ENCODE data around the gene MBOAT2. TPM values are rescaled to one million over a fixed set of nuclear protein-coding genes. Genes with fewer than 3 reads are reported as not detected.

The MBOAT2 gene
- total RNA-seq, 4 donors from 2014 or later: 5.7 to 12.6 (median 7.4) TPM

DNA sequence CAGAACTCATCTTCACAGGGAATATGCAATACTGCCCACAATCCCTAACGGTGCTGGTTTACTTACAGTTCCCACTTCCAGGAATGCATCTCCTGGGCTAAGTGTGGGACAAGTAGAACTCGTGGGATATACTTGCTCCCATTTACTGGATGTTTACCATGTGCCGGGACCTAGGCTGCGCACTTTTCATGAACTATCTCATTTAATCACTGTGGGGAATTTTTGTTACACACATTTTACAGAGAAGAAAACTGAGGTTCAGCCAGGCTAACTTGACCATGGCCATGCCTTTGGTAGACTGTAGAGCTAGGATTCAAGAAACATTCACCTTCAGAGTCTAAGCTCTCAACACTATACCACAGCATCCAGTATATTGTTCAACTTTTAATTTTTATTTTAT, 24.4 kb upstream of the MBOAT2 start:
- no peak for DNase-seq (ENCODE audit: low spot score)
- ATAC-seq (ENCODE audit: low FRiP score): no peak
- TF ChIP-seq, protein P1, sequence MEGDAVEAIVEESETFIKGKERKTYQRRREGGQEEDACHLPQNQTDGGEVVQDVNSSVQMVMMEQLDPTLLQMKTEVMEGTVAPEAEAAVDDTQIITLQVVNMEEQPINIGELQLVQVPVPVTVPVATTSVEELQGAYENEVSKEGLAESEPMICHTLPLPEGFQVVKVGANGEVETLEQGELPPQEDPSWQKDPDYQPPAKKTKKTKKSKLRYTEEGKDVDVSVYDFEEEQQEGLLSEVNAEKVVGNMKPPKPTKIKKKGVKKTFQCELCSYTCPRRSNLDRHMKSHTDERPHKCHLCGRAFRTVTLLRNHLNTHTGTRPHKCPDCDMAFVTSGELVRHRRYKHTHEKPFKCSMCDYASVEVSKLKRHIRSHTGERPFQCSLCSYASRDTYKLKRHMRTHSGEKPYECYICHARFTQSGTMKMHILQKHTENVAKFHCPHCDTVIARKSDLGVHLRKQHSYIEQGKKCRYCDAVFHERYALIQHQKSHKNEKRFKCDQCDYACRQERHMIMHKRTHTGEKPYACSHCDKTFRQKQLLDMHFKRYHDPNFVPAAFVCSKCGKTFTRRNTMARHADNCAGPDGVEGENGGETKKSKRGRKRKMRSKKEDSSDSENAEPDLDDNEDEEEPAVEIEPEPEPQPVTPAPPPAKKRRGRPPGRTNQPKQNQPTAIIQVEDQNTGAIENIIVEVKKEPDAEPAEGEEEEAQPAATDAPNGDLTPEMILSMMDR (IDR thresholded peaks at IDR 0.05): no peak

DNA sequence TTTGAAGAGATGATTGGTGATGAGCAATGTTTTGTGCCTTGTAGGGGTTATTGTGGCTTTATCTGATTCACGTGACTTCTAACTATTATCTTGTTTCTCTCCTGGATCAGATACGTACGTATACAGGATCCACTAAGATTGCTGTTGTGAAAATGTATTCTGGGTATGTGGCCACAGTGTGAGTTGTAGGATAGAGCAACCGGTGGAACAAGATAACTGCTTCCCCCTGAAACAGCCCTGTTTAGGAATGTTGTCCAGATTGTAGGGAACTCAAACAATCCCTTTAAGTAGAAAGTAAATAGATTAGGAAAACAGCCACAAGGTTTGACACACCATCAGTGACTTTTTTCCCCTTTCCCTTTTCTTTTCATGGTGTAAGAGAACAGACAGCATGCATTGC, 22.3 kb upstream of the MBOAT2 start:
- ATAC-seq (ENCODE audit: low FRiP score): no peak
- DNase-seq (ENCODE audit: low spot score): no peak
- TF ChIP-seq, protein P1 (IDR thresholded peaks at IDR 0.05): no peak

DNA sequence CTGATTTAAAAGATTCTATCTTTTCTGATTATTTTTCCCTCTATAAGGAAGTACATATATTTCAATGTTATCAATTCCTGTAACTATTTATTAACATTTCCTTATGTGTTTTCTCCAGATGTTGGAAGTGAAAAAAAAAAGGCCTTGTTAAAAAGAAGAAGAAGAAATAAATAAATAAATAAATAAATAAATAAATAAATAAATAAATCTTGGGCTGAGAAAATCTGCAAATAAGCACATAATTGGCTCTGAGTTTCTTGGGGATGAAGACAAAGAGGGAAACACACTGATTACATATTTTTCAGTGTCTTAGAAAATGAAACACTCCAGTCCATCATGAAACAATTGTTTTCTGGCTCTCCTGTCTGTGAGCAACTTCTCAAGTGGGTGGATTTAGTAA, 21.1 kb upstream of the MBOAT2 start:
- no peak for DNase-seq (ENCODE audit: low spot score)
- ATAC-seq (ENCODE audit: low FRiP score): no peak
- TF ChIP-seq, protein P1 (IDR thresholded peaks at IDR 0.05): no peak

DNA sequence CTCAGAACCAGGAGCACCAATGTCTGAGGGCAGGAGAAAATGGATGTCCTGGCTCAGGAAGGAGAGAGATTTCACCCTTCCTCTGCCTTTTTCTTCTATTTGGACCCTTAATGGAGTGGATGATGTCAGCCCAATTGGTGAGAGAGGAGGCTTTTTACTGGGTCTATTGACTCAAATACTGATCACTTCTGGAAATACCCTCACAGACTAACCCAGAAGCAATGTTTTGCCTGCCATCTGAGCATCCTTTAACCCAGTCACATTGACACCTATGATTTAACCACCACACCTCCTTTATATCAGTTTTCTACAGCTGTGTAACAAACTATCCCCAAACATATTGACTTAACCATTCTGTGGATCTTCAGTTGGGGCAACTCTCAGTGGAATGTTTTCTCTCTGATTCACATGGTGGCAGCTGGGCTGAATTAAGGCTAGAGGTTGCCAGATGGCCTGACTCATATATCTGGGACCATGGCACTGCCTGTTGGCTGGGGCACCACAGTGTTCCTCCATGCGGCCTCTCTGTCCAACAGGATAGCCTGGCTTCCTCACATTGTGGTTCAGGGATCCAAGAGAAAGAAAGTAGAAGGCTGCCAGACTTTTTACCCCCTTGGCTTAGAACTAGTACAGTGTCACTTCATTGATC, 18.2 kb upstream of the MBOAT2 start:
- no peak for ATAC-seq (ENCODE audit: low FRiP score)
- TF ChIP-seq, protein P1 (IDR thresholded peaks at IDR 0.05): no peak

DNA sequence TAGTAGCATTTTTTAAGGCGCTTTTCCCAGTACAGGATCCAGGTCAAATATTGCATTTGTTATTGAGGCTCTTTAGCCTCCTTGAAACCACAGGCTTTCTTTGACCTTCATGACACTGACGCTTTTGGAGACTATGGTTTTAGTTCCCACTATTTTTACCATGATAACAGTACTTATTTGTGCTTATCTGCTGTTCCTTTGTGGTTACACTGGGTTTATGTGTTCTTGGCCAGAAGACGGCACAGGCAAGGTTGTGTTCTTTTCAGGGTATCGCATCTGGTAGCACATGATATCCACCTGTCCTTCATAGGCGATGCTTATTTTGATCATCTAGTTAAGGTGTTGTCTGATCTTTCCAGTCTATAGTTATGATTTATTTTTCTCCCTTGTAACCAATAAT, 16.8 kb upstream of the MBOAT2 start:
- TF ChIP-seq, protein P1 (IDR thresholded peaks at IDR 0.05): no peak
- DNase-seq (ENCODE audit: low spot score) (no peak), ATAC-seq (ENCODE audit: low FRiP score) (no peak)

More for the DNA sequence above, 18.2 kb upstream of the MBOAT2 start:
- DNase-seq (ENCODE audit: low spot score): no peak

DNA sequence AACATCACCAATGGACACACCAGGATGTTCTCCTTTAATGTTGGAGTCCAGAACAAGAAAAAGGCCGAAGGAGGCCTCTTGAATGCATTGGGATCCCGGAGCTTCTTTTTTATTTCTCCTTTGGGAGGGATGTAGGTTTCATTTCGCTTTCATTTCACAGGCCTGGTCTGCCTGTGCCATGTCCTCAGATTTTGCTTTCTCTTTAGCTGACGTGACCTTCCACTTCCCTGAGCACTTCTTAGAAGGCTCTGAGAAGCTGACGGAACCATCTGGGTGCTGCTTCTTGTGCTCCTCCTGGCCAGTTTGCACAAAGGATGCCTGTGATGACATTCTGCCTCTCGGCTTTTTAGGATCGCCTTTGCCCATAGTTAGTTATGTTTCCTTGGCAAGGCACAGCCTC, 15.1 kb upstream of the MBOAT2 start:
- no peak for ATAC-seq (ENCODE audit: low FRiP score)
- TF ChIP-seq, protein P1 (IDR thresholded peaks at IDR 0.05): no peak
- no peak for DNase-seq (ENCODE audit: low spot score)

DNA sequence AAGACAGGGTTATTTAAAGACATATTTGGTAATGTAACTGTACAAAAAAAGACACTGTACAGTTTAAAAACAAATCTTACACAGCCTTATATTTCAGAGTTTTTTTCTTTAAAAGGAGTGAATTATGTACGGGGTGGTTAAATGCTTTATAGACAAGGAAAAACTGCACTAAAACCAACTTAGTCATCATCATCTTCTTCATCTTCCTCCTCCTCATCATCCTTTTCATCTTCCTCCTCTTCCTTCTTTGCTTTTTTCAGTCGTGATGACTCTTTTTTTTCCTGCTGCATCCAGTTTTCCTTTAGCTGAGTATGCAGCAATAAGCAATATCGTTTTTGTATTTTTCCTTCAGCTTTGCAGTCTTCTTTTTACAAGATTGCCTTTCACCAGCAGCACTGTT, 14.6 kb upstream of the MBOAT2 start:
- no peak for ATAC-seq (ENCODE audit: low FRiP score)
- no peak for DNase-seq (ENCODE audit: low spot score)
- TF ChIP-seq, protein P1 (IDR thresholded peaks at IDR 0.05): no peak
